ENCODE results near the gene FDPS.
"Not testable (repeated sequence)": the region's sequence is repeated elsewhere in the genome, so short reads cannot be mapped to it uniquely, and the experiment has no call there.

FDPS gene

GRCh38 chr1:155285063-155285462, 23.6 kb upstream of the FDPS start:
- DNase-seq (ENCODE audit: low read depth in 1 of 2, low spot score in 1 of 2) = no peak

GRCh38 chr1:155285631-155286044, 23.0 kb upstream of the FDPS start:
- no peak for DNase-seq (ENCODE audit: low read depth in 1 of 2, low spot score in 1 of 2)

DNA sequence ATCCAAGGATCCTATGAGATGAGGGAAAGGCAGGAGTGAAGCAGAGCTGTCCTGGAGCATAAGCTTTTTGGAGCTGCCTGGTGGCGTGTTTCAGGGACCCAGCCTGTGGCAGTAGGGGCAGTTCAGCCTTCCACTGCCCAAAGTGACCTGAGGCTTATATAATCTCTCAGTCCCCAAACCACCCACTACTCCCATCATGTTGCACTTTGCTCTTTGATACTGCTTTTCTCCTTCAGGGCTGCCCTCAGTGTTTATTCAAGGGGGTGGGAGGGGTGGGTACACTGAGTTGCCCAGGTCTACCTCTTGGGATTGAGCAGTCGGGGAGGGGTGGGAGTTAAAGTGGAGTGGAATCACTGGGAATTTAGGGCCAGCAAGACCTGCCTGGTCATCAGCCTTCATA, 22.1 kb upstream of the FDPS start:
- no peak for DNase-seq (ENCODE audit: low read depth in 1 of 2, low spot score in 1 of 2)

DNA sequence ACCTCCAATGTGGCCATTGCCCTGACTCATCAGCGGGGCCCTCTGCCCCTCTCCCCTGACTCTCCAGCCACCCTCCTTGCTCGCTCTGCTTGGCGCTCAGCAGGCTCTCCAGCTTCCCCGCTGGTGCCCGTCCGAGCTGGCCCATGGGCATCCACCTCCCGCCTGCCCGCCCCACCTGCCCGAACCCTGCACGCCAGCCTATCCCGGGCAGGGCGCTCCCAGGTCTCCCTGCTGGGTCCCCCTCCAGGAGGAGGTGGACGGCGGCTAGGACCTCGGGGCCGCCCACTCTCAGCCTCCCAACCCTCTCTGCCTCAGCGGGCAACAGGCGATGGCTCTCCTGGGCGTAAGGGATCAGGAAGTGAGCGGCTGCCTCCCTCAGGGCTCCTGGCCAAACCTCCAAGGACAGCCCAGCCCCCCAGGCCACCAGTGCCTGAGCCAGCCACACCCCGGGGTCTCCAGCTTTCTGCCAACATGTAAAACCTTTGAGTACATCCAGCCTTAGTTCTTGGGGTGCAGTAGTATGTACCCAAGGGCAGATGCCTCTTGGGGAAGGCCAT, 20.6 kb upstream of the FDPS start:
- DNase-seq (ENCODE audit: low read depth in 1 of 2, low spot score in 1 of 2) = no peak

- not testable (repeated sequence) for DNase-seq (ENCODE audit: low read depth in 1 of 2, low spot score in 1 of 2)
These were observed 17.7 kb upstream of the FDPS start for GRCh38 chr1:155291006-155291405.

- DNase-seq (ENCODE audit: low read depth in 1 of 2, low spot score in 1 of 2) = no peak
These were observed 15.4 kb upstream of the FDPS start for GRCh38 chr1:155293086-155293749.

GRCh38 chr1:155294520-155295182, 14.0 kb upstream of the FDPS start:
- DNase-seq (ENCODE audit: low read depth in 1 of 2, low spot score in 1 of 2) = no peak

- DNase-seq (ENCODE audit: low read depth in 1 of 2, low spot score in 1 of 2) = no peak
These were observed 13.3 kb upstream of the FDPS start for GRCh38 chr1:155295183-155295941.

DNA sequence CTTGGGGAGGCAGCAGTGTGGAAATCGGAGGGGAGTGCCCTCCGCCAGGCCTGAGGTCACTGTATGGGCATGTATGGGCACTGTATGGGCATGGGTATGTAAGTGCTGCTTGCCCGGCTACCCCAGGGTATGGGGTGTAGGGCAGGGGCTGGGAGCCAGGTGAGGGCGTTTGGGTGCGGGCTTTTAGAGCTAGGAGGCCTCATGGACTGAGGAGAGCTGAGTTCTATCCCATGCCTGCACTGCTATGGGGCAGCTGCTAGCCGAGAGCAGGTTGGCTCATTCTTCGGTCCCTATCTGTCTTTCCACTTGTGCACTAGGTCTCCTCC, 12.8 kb upstream of the FDPS start:
- no peak for DNase-seq (ENCODE audit: low read depth in 1 of 2, low spot score in 1 of 2)

- no peak for DNase-seq (ENCODE audit: low read depth in 1 of 2, low spot score in 1 of 2)
These were observed 12.0 kb upstream of the FDPS start for GRCh38 chr1:155296661-155297060.

- no peak for DNase-seq (ENCODE audit: low read depth in 1 of 2, low spot score in 1 of 2)
These were observed 11.3 kb upstream of the FDPS start for GRCh38 chr1:155297384-155297783.

GRCh38 chr1:155300024-155300423, 8.6 kb upstream of the FDPS start:
- DNase-seq (ENCODE audit: low read depth in 1 of 2, low spot score in 1 of 2) = no peak

DNA sequence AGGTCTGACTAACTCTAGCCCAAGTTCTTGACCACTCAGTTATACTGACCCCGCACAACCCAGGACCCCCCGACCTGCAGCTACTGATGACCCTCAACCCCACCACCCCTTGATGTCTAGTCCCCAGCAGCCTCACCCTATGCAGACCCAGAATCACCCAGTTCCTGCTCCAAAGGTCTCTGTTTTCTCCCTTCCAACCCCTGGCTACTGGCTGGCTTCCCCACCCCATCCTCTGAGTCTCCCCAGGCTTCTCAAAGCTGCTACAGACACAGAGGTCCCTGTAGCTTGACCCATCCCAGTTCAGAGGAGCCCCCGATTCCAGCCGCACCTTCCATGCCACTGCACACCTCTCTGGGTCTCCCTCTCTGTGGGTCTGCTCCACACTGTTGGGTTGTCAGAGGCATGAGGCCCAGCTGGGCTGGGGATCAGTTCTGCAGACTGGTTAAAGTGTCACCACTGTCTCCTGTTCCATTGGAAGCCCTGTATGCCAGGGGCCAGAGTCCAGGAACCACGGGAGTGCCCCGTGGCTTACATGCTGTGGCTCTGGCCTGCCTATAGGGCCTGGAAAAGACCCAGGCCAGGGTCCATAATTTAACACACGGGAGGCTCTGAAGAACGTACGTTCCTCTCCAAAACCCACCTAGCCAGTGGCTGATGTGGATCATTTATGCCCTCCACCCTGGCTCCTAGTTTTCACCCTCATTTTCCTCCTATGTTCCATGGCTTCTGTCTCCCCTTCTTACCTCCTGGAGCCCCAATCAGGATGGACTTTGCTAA, 7.9 kb upstream of the FDPS start:
- no peak for DNase-seq (ENCODE audit: low read depth in 1 of 2, low spot score in 1 of 2)

GRCh38 chr1:155301342-155301841, 7.3 kb upstream of the FDPS start, which contains the start of gene PKLR:
Gene PKLR (minus strand): TSS chr1:155301438. CDS start chr1:155301395, 43 bp downstream.
- DNase-seq (ENCODE audit: low read depth in 1 of 2, low spot score in 1 of 2) = no peak

DNA sequence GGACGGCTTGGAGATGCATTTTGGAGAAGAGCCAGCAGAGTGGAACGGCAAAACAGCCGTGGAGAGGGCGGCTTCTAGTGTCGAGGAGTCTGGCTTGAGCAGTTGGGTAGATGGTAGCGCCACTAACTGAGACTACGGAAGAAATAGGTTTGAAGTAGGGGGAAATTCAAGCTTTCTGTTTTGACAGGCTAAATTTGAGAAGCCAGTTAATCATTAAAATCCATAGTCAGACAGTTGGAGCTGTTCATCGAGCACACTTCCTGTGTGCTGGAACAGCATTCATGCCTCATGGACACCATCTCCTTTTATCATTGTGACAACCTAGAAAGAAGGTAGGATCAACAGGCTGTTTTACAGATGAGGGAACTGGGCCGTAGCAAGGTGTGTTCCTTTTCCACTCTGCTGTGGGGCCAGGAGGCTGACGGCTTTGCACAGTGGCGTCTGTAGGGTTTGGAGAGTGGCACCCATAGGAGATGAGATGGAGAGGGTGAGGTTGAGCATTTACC, 4.1 kb upstream of the FDPS start:
- no peak for DNase-seq (ENCODE audit: low read depth in 1 of 2, low spot score in 1 of 2)

- no peak for DNase-seq (ENCODE audit: low read depth in 1 of 2, low spot score in 1 of 2)
These were observed 2.7 kb upstream of the FDPS start for GRCh38 chr1:155305881-155306391.

DNA sequence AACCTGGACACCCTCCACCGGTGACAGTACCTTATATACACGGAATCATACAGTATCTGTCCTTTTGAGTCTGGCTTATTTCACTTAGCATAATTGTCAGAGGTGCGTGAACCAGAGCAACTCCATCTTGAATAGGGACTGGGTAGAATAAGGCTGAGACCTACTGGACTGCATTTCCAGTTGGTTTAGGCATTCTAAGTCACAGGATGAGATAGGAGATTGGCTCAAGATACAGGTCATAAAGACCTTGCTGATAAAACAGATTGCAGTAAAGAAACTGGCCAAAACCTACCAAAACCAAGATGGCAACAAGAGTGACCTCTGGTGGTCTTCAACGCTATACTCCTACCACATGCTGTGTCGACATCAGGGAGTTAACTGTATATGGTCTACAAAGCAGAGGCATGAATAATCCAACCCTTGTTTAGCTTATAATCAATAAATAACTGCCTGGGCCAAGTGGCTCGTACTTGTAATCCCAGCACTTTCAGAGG, 1.4 kb upstream of the FDPS start:
- no peak for DNase-seq (ENCODE audit: low read depth in 1 of 2, low spot score in 1 of 2)

GRCh38 chr1:155309423-155310021, 856 bp downstream of the FDPS start:
- DNase-seq (ENCODE audit: low read depth in 1 of 2, low spot score in 1 of 2) = no peak

- no peak for DNase-seq (ENCODE audit: low read depth in 1 of 2, low spot score in 1 of 2)
These were observed 4.6 kb downstream of the FDPS start for GRCh38 chr1:155313261-155313660.

GRCh38 chr1:155316922-155317321, 8.3 kb downstream of the FDPS start:
- no peak for DNase-seq (ENCODE audit: low read depth in 1 of 2, low spot score in 1 of 2)
